Measurements from ENCODE around the gene DTD1. TPM values are rescaled to one million over a fixed set of nuclear protein-coding genes. Genes with fewer than 3 reads are reported as not detected.

The DTD1 gene
- total RNA-seq, 1 experiment from 2014 or later = 48.0 TPM

DNA sequence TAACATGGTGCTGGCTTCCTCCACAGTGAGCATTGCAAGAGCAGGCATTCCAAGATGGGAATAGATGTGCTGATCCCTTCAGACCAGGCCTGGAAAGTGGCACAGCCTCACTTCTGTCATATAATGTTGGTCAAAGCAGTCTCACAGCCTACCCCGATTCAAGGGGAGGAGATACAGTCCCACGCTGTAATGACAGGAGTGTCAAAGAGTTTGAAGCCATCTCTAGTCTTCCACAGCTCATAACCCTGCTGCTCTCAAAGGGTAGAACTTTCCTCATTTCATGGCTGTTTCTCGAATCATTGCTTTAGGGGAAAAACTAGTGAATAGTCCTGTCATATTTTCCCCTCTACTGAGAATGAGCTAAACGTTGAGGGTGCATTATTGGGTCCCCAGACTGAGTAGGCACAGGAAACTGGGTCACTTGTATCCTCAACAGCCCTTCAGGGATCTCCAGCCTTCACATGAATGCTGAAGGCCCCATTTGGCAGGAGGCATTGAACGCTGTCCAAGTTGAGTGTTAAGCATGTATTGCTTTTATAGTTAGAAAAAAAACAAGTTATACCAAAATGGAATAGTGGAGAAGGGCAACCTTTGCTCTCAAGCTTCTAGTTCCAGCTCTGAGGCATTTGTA lies 27.3 kb downstream of the DTD1 start:
- no peak for DNase-seq (ENCODE audit: low spot score)

DNA sequence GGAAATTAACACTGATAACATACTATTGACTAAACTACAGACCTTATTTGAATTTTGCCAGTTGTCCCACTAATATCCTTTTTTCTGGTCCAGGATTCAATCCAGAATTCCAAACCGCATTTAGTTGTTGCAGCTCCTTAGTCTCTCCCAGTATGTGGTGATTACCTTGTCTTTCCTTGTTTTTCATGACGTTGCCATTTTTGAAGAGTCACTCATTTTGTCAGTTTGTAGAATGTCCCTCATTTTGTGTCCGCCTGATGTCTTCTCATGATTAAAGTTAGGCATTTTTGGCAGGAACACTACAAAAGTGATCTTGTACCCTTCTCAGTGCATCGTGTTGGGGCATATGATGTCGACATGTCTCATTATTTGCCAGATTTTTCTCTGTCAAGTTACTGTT lies 33.1 kb downstream of the DTD1 start:
- DNase-seq (ENCODE audit: low spot score) = no peak

DNA sequence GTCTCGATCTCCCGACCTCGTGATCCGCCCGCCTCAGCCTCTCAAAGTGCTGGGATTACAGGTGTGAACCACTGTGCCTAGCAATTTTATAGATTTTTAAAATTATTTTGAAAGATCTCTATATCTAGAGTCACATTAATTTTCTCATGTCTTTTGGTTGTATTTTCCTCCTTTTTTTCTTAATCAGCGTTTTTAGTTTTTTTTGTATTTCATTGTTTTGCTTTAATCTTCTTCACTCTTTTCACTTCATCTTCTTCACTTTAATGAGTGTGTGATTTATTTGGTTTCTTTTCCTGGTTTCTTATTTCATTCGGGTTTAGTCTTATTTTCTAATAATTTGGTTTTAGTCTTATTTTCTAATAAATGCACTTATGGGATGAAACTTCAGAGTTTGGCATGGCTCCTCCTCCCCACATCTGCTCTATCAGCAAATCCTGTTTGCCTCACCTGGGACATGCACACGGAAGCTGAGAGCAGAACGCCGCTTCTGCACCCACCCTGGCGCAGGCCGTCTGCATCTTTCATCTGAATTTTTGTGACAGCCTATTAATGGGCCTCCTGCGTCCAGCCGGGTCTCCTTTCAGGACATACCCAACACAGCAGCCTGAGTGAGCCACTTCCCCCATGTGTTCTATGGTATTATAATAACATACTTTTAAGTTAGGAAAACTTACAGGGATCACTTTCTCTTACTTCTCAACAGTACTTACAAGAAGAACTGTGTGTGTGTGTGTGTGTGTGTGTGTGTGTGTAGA lies 35.5 kb downstream of the DTD1 start:
- DNase-seq (ENCODE audit: low spot score) = no peak

GRCh38 chr20:18624948-18625347 lies 37.1 kb downstream of the DTD1 start:
- no peak for DNase-seq (ENCODE audit: low spot score)

GRCh38 chr20:18625907-18626655 lies 38.2 kb downstream of the DTD1 start:
- DNase-seq (ENCODE audit: low spot score) = no peak

DNA sequence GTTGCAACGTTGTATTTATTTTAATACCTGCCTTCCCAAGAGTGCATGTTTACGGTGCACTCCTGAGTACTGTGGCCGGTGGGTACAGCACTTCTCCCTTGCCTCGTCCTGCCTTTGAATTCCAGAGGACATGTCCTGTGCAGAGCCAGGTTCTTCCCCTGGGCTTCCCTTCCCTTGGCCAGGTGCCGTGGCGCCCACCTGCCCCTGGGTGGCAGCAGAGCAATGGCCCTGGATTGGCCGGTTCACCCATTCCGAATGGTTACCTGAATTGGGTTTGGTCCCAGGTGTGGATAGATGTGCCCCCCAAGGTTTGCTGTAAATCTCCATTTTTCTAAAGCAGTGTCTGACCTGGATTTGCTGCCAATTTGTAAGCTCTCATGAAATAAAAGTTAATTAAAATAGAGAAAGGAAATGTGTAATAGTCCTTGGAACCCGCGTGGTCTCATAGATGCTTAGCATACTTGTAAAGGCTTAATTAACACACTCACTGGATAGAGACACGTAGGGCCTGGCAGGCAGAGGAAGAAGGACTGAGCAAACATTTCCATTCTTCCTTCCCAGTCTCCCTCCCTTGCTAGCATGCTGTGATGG lies 40.6 kb downstream of the DTD1 start:
- peak; percentile 21 for DNase-seq (ENCODE audit: low spot score)

DNA sequence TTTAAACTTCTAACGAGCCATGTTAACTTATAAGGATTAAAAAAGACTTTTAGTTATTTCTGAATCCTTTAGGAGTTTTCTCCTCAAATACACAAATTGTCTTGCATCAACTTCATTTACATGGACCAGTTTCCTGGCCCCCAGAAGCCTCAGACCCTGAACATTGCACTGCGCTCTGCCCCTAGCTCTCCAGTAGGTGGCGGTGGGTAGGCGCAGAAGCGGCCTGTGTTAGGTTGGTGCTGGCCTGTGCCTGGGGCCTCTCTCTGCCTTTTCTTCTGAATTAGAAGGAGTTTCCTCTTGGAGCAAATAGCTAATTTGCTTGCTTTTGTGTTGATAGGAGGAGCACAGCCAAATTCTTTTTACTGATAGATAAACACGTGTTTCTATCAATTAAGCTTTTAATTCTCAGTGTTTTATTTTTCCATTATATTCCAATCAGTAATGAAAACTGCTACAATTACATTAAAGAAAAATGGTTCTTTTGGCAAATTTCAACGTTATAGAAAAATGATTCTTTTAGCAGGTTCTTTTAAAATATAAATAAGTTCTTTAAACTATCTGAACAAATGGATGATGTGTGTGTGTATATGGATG lies 44.4 kb downstream of the DTD1 start:
- DNase-seq (ENCODE audit: low spot score) = peak; percentile 72

DNA sequence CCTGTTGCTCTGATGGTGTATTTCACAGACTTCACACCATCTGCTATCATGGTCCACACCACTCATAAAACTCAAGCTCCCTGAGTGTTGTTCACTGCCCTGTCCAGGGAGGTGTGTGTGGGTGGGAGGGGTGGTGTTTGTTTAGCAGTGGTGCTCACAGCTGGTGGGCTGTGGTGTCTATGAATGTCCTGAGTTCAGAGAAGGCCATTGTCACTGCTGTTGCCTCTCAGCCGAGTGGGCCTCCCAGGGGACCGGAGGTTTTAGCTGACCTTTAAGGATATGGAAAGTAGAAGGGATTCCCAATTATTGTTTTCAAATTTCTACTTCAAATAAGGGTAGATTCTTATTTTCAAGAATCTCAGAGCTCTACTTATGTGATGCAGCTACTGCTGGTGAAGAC lies 45.6 kb downstream of the DTD1 start:
- DNase-seq (ENCODE audit: low spot score) = no peak

DNA sequence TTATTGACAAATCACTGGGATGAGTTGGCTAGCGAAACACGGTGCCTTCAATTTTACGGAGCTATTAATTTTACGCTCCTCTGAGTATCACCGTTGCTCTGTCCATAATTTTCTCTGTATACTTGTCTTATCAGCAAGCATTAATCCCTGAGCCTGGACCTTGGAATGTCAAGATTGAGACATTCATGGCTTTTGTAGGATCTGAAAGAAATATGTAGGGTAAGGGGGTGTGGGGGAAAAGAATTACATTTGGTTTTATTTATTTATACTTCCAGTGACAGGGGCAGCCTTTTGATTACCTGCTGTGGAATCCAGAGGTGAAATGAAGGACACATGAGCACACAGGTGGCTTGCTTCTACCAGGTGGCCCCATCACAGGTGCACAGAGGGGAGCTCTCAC lies 46.6 kb downstream of the DTD1 start:
- no peak for DNase-seq (ENCODE audit: low spot score)

- no peak for DNase-seq (ENCODE audit: low spot score)
Observed at GRCh38 chr20:18635380-18635779, 47.5 kb downstream of the DTD1 start.

GRCh38 chr20:18637224-18637623 lies 49.4 kb downstream of the DTD1 start:
- no peak for DNase-seq (ENCODE audit: low spot score)

GRCh38 chr20:18638768-18639167 lies 50.9 kb downstream of the DTD1 start:
- no peak for DNase-seq (ENCODE audit: low spot score)

DNA sequence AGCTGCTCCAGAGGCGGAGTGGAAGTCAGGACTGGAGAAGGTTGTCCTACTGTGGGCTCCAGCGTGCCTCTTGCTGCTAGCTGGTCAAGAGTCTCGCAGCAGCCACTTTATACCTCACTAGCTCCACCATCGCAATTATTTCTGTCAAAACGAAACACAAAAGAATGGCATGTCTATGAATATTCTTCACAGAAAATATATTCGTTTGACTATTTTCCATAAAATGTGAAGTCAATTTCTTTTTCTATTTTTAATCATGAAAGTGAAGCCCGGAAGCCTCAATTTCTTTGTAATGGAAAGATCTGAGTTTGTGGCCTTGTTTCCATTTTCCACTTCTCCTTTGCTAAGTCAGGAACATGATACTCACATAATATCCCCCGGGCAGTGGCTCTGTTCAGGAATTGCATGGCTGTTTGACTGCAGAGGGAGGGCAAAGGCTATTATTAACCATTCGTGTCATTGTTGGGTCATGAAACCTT lies 51.7 kb downstream of the DTD1 start:
- DNase-seq (ENCODE audit: low spot score) = no peak

DNA sequence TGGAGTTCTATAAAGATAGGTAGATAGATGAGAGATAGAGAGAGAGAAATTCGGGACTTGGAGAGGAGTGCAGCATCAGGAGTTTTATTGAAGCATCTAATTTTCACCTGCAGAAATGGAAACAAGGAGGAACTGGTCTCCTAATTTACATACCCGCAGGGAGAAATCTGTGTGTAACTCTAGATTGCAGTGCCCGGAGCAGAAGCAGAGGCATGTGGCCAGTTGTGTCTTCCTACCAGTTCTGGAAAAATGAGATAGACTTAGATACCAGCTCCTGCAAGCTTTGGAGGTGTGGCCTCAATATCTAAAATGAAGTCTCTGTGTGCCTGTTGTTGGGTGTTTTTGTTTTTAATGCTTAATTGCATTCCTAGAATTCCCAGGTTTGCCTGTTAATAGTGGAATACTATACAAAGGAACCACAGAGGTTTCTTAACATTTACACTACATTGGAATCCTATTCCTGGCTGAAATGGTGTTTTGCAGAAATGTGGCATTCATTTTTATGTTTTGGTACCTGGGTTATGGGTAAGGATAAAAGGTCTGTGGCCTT lies 57.4 kb downstream of the DTD1 start:
- no peak for DNase-seq (ENCODE audit: low spot score)

GRCh38 chr20:18645851-18646250 lies 58.0 kb downstream of the DTD1 start:
- DNase-seq (ENCODE audit: low spot score) = no peak

DNA sequence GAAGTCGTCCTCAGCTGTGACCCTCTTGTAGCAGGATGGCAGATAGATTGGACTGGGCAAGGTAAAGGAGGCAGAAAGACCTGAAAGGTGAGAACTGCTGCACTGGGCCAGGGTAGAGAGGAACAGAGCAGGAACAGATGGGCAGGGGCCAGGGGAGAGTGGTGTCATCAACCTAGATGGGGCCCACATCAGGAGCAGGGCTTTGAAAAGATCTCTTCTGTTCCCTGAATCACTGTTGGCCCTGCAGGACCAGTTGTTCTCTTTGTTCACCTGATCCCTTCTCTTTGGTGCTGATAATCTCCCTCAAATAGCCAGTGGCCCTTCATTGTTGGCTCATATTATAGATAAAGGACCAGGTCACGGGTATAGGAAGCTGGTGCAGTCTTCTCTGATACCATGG lies 59.9 kb downstream of the DTD1 start:
- DNase-seq (ENCODE audit: low spot score) = no peak

- no peak for DNase-seq (ENCODE audit: low spot score)
Observed at GRCh38 chr20:18650224-18650623, 62.4 kb downstream of the DTD1 start.

- DNase-seq (ENCODE audit: low spot score) = no peak
Observed at GRCh38 chr20:18653736-18654447, 66.0 kb downstream of the DTD1 start.

- DNase-seq (ENCODE audit: low spot score) = no peak
Observed at GRCh38 chr20:18654448-18654773, 66.6 kb downstream of the DTD1 start.

DNA sequence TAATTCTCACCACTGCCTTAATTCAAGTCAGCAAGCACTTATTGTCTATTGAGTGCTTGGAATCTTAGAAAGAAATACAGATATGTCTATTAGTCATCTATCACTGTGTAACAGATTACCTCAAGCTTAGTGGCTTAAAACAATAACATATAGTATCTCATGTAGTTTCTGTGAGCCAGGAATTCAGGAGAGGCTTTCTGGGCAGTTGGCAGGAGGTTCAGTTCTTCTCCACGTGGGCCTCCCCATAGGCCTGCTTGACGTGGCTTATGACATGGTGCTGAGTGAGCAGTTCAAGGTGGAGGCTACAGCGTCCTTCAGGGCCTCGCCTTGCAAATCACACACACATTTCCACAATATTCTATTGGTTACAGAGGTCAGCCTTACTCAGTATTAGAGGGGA lies 69.7 kb downstream of the DTD1 start:
- DNase-seq (ENCODE audit: low spot score) = no peak
